Measurements from ENCODE around the gene PRKCE.

Gene PRKCE

GRCh38 chr2:46001741-46002506 lies 350.4 kb downstream of the PRKCE start:
- Histone ChIP-seq H3K4me3 (ENCODE audit: low read depth in 1 of 2, low read length in 2 of 2) (no peak overlapping the region), H3K27ac (ENCODE audit: low read length) (peak overlapping the region; percentile 45), H3K9me3 (ENCODE audit: control insufficient read depth in 1 of 2, low read length in 2 of 2) (no peaks in the 10 kb centered on the region), H3K36me3 (ENCODE audit: control insufficient read depth in 1 of 2, insufficient read depth in 2 of 2, low read length in 2 of 2) (peaks cover 8 to 27% of the 10 kb centered on the region in 2 donors), H3K27me3 (ENCODE audit: low read depth, low read length) (no peaks in the 10 kb centered on the region), H3K4me1 (ENCODE audit: control insufficient read depth in 1 of 2, insufficient read depth in 2 of 2, low read length in 2 of 2) (peaks cover 12 to 16% of the 10 kb centered on the region in 2 donors)

GRCh38 chr2:46002507-46002883 lies 351.0 kb downstream of the PRKCE start:
- Histone ChIP-seq H3K36me3 (ENCODE audit: control insufficient read depth in 1 of 2, insufficient read depth in 2 of 2, low read length in 2 of 2) (peaks cover 10 to 31% of the 10 kb centered on the region in 2 donors), H3K27me3 (ENCODE audit: low read depth, low read length) (no peaks in the 10 kb centered on the region), H3K4me3 (ENCODE audit: low read depth in 1 of 2, low read length in 2 of 2) (no peak overlapping the region), H3K27ac (ENCODE audit: low read length) (peak overlapping the region; percentile 12), H3K9me3 (ENCODE audit: control insufficient read depth in 1 of 2, low read length in 2 of 2) (no peaks in the 10 kb centered on the region), H3K4me1 (ENCODE audit: control insufficient read depth in 1 of 2, insufficient read depth in 2 of 2, low read length in 2 of 2) (peaks cover 12 to 16% of the 10 kb centered on the region in 2 donors)

- no peak overlapping the region for H3K27ac ChIP-seq (ENCODE audit: low read length)
- H3K36me3 ChIP-seq (ENCODE audit: control insufficient read depth in 1 of 2, insufficient read depth in 2 of 2, low read length in 2 of 2): peaks cover 11 to 35% of the 10 kb centered on the region in 2 donors
- no peak overlapping the region for H3K4me3 ChIP-seq (ENCODE audit: low read depth in 1 of 2, low read length in 2 of 2)
- H3K9me3 ChIP-seq (ENCODE audit: control insufficient read depth in 1 of 2, low read length in 2 of 2): no peaks in the 10 kb centered on the region
- peaks cover 12 to 16% of the 10 kb centered on the region in 2 donors for H3K4me1 ChIP-seq (ENCODE audit: control insufficient read depth in 1 of 2, insufficient read depth in 2 of 2, low read length in 2 of 2)
- no peaks in the 10 kb centered on the region for H3K27me3 ChIP-seq (ENCODE audit: low read depth, low read length)
Observed at GRCh38 chr2:46002947-46003346, 351.5 kb downstream of the PRKCE start.

- Histone ChIP-seq H3K9me3 (ENCODE audit: control insufficient read depth in 1 of 2, low read length in 2 of 2) (no peaks in the 10 kb centered on the region), H3K4me3 (ENCODE audit: low read depth in 1 of 2, low read length in 2 of 2) (no peak overlapping the region), H3K36me3 (ENCODE audit: control insufficient read depth in 1 of 2, insufficient read depth in 2 of 2, low read length in 2 of 2) (peaks cover 15 to 46% of the 10 kb centered on the region in 2 donors), H3K27me3 (ENCODE audit: low read depth, low read length) (no peaks in the 10 kb centered on the region), H3K4me1 (ENCODE audit: control insufficient read depth in 1 of 2, insufficient read depth in 2 of 2, low read length in 2 of 2) (peaks cover 12 to 16% of the 10 kb centered on the region in 2 donors), H3K27ac (ENCODE audit: low read length) (no peak overlapping the region)
Observed at GRCh38 chr2:46003903-46004473, 352.5 kb downstream of the PRKCE start.

- Histone ChIP-seq H3K27me3 (ENCODE audit: low read depth, low read length) (no peaks in the 10 kb centered on the region), H3K36me3 (ENCODE audit: control insufficient read depth in 1 of 2, insufficient read depth in 2 of 2, low read length in 2 of 2) (peaks cover 15 to 47% of the 10 kb centered on the region in 2 donors), H3K9me3 (ENCODE audit: control insufficient read depth in 1 of 2, low read length in 2 of 2) (no peaks in the 10 kb centered on the region), H3K4me1 (ENCODE audit: control insufficient read depth in 1 of 2, insufficient read depth in 2 of 2, low read length in 2 of 2) (peaks cover 4 to 13% of the 10 kb centered on the region in 2 donors), H3K27ac (ENCODE audit: low read length) (no peak overlapping the region), H3K4me3 (ENCODE audit: low read depth in 1 of 2, low read length in 2 of 2) (no peak overlapping the region)
Observed at GRCh38 chr2:46006473-46007025, 355.1 kb downstream of the PRKCE start.

- Histone ChIP-seq H3K27me3 (ENCODE audit: low read depth, low read length) (no peaks in the 10 kb centered on the region), H3K4me3 (ENCODE audit: low read depth in 1 of 2, low read length in 2 of 2) (no peak overlapping the region), H3K9me3 (ENCODE audit: control insufficient read depth in 1 of 2, low read length in 2 of 2) (no peaks in the 10 kb centered on the region), H3K27ac (ENCODE audit: low read length) (no peak overlapping the region), H3K4me1 (ENCODE audit: control insufficient read depth in 1 of 2, insufficient read depth in 2 of 2, low read length in 2 of 2) (peaks cover 0 to 5% of the 10 kb centered on the region in 2 donors), H3K36me3 (ENCODE audit: control insufficient read depth in 1 of 2, insufficient read depth in 2 of 2, low read length in 2 of 2) (peaks cover 16 to 47% of the 10 kb centered on the region in 2 donors)
Observed at GRCh38 chr2:46007412-46007811, 355.9 kb downstream of the PRKCE start.

- H3K36me3 ChIP-seq (ENCODE audit: control insufficient read depth in 1 of 2, insufficient read depth in 2 of 2, low read length in 2 of 2): peaks cover 20 to 42% of the 10 kb centered on the region in 2 donors
- H3K9me3 ChIP-seq (ENCODE audit: control insufficient read depth in 1 of 2, low read length in 2 of 2): no peaks in the 10 kb centered on the region
- H3K4me1 ChIP-seq (ENCODE audit: control insufficient read depth in 1 of 2, insufficient read depth in 2 of 2, low read length in 2 of 2): no peaks in the 10 kb centered on the region
- no peaks in the 10 kb centered on the region for H3K27me3 ChIP-seq (ENCODE audit: low read depth, low read length)
- no peak overlapping the region for H3K27ac ChIP-seq (ENCODE audit: low read length)
- no peak overlapping the region for H3K4me3 ChIP-seq (ENCODE audit: low read depth in 1 of 2, low read length in 2 of 2)
Observed at GRCh38 chr2:46008091-46008870, 356.8 kb downstream of the PRKCE start.

- Histone ChIP-seq H3K36me3 (ENCODE audit: control insufficient read depth in 1 of 2, insufficient read depth in 2 of 2, low read length in 2 of 2) (peaks cover 25 to 44% of the 10 kb centered on the region in 2 donors), H3K4me1 (ENCODE audit: control insufficient read depth in 1 of 2, insufficient read depth in 2 of 2, low read length in 2 of 2) (no peaks in the 10 kb centered on the region), H3K27me3 (ENCODE audit: low read depth, low read length) (no peaks in the 10 kb centered on the region), H3K4me3 (ENCODE audit: low read depth in 1 of 2, low read length in 2 of 2) (no peak overlapping the region), H3K9me3 (ENCODE audit: control insufficient read depth in 1 of 2, low read length in 2 of 2) (no peaks in the 10 kb centered on the region), H3K27ac (ENCODE audit: low read length) (no peak overlapping the region)
Observed at GRCh38 chr2:46009315-46009714, 357.8 kb downstream of the PRKCE start.

GRCh38 chr2:46009772-46010171 lies 358.3 kb downstream of the PRKCE start:
- Histone ChIP-seq H3K36me3 (ENCODE audit: control insufficient read depth in 1 of 2, insufficient read depth in 2 of 2, low read length in 2 of 2) (peaks cover 21 to 40% of the 10 kb centered on the region in 2 donors), H3K4me3 (ENCODE audit: low read depth in 1 of 2, low read length in 2 of 2) (no peak overlapping the region), H3K27me3 (ENCODE audit: low read depth, low read length) (no peaks in the 10 kb centered on the region), H3K27ac (ENCODE audit: low read length) (no peak overlapping the region), H3K9me3 (ENCODE audit: control insufficient read depth in 1 of 2, low read length in 2 of 2) (no peaks in the 10 kb centered on the region), H3K4me1 (ENCODE audit: control insufficient read depth in 1 of 2, insufficient read depth in 2 of 2, low read length in 2 of 2) (no peaks in the 10 kb centered on the region)

- Histone ChIP-seq H3K27ac (ENCODE audit: low read length) (no peak overlapping the region), H3K9me3 (ENCODE audit: control insufficient read depth in 1 of 2, low read length in 2 of 2) (no peaks in the 10 kb centered on the region), H3K36me3 (ENCODE audit: control insufficient read depth in 1 of 2, insufficient read depth in 2 of 2, low read length in 2 of 2) (peaks cover 21 to 34% of the 10 kb centered on the region in 2 donors), H3K27me3 (ENCODE audit: low read depth, low read length) (no peaks in the 10 kb centered on the region), H3K4me1 (ENCODE audit: control insufficient read depth in 1 of 2, insufficient read depth in 2 of 2, low read length in 2 of 2) (no peaks in the 10 kb centered on the region), H3K4me3 (ENCODE audit: low read depth in 1 of 2, low read length in 2 of 2) (no peak overlapping the region)
Observed at GRCh38 chr2:46010223-46010924, 358.9 kb downstream of the PRKCE start.
